GM13976 (cell line): ENCODE data around the gene EPS8L3.

Source experiments
- DNase-seq: peaks from one replicate; pipeline ENCODE4 v3.0.0; 2012; ENCODE audit warnings: low spot score
- in situ Hi-C: fragments of 300-500 bp; cut with MboI; formaldehyde crosslinking; loops from one replicate; pipeline ENCODE4 v1.12.0; 2022; ENCODE audit warnings: low sequenced_read_pairs, mixed read lengths, inconsistent platforms; ENCODE audit not compliant: unreplicated experiment
- TF ChIP-seq, protein P1 (sequence below): IDR thresholded peaks from 2 replicates; pipeline ENCODE4 v1.5.1; 2012; ENCODE audit warnings: borderline replicate concordance, mild to moderate bottlenecking; ENCODE audit not compliant: insufficient read depth; ENCODE audit errors: extremely low read depth, missing control alignments, control extremely low read depth

Gene EPS8L3

DNA sequence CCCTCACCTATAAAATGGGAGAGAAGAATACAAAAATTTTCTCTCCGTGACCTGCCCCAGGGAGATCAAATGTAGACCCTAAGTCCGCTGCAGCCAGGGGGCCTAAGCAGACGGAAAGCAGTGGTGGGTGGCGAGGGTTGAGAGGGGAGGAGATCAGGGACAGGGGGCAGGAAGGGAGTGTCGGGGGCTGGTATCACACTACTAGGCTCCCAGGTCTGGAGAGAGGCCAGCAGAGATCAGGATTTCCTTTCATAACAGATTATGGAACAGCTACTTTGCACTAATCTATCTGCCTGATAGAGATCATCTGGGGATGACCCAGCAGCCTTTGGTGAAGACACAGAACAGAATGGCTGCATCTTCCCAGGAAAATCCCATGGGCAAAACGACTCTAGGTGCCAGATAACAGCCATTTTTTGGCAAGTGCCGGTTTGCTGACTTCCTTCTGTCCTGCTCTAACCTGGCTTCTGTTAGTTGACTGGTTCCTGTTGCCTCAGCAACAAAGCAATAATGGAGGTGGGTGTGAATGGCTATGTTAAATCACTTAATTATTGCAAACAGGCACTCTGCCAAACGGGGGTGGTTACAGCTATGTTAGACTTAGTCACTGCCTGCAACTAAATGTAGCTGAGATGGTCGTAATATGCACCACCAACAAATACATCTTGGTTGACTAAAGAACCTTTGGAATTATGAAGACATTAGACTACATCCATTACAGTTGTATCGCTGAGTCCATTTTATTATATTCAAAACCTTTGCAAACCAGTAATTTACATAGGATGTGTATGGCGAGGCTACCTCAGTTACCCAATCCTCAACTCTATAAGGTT, 30.0 kb upstream of the EPS8L3 start:
- TF ChIP-seq, protein P1, sequence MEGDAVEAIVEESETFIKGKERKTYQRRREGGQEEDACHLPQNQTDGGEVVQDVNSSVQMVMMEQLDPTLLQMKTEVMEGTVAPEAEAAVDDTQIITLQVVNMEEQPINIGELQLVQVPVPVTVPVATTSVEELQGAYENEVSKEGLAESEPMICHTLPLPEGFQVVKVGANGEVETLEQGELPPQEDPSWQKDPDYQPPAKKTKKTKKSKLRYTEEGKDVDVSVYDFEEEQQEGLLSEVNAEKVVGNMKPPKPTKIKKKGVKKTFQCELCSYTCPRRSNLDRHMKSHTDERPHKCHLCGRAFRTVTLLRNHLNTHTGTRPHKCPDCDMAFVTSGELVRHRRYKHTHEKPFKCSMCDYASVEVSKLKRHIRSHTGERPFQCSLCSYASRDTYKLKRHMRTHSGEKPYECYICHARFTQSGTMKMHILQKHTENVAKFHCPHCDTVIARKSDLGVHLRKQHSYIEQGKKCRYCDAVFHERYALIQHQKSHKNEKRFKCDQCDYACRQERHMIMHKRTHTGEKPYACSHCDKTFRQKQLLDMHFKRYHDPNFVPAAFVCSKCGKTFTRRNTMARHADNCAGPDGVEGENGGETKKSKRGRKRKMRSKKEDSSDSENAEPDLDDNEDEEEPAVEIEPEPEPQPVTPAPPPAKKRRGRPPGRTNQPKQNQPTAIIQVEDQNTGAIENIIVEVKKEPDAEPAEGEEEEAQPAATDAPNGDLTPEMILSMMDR, result no peak
- in situ Hi-C loops, result no loop called here
- no peak for DNase-seq

GRCh38 chr1:109793089-109793485, 29.4 kb upstream of the EPS8L3 start:
- no peak for DNase-seq
- in situ Hi-C loops, result no loop called here
- TF ChIP-seq, protein P1, result no peak

- DNase-seq, result no peak
- in situ Hi-C loops, result no loop called here
- TF ChIP-seq, protein P1, result no peak
Observed at GRCh38 chr1:109792056-109792831, 28.5 kb upstream of the EPS8L3 start.

DNA sequence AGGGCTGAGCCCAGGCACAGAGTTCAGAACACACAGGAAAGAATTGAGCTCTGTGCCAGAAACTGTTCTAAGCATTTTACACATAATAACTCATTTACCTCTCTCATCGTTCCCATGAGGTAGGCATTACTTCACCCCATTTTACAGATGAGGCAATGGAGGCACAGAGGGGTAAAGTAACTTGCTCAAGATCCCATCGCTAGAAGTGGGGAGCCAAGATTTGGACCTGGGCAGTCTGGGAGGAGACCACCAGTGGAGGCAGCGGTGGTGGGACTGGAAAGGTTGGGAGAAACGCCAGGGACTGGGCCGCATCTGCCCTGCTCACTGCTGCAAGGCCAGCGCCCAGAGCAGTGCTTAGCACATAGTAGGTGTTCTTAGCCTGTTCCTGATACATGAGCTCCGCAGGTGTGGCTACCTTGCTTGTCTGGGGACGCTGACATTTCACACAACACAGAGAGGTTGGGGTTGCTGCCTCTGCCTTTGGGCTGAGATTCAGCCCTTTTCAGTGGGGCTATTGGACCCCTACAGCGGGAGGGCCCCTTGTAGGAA, 27.8 kb upstream of the EPS8L3 start:
- TF ChIP-seq, protein P1, result no peak
- DNase-seq, result no peak
- in situ Hi-C loops, result no loop called here

GRCh38 chr1:109790735-109791494, 27.2 kb upstream of the EPS8L3 start:
- TF ChIP-seq, protein P1, result peak; percentile 46
- DNase-seq, result peak; percentile 90
- in situ Hi-C loops, result no loop called here

DNA sequence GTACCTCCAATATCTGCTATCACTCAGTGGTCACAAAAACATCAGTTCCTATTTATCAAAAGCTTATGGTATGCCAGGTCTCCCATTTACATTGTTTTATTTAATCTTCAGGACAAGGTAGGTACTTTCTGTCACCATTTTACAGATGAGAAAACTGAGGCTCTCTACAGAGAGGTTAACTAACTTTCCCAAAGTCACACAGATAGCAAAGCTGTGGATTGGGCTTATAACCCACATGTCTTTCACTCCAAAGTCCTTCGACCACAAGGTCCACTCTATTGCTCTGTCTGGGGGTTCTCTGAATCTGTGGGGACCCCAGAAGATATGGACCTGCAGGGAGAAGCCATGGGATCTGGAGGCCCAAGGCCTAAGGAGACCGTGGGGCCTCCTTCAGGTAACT, 26.6 kb upstream of the EPS8L3 start:
- DNase-seq, result no peak
- in situ Hi-C loops, result no loop called here

More for the DNA sequence above, 26.6 kb upstream of the EPS8L3 start:
- TF ChIP-seq, protein P1, result no peak
